Cardiac septum (tissue), 1 donor: ENCODE measurements around the gene COL4A1. TPM values are rescaled to one million over a fixed set of nuclear protein-coding genes. Genes with fewer than 3 reads are reported as not detected.

Experiments
- DNase-seq: peaks from one replicate; pipeline ENCODE4 v3.0.0-alpha.2; 2020; ENCODE audit warnings: low spot score
- intact Hi-C: fragments of 100-400 bp; cut with DNase I; formaldehyde crosslinking; loops from one replicate; pipeline ENCODE4 v1.14.0; 2022
- total RNA-seq: library from RNA; stranded (reverse); fragmentation: NEBNext Ultra II Directional; extraction: Animal tissue kit (Norgen Biotek cat#: 25700); gene quantifications from one replicate; pipeline ENCODE4 v1.2.1, GENCODE V29; 2021
- donor health status: DM: no; HTN: no; CAD: no.

COL4A1 gene
- total RNA-seq, 1 donor from 2014 or later, result 196 TPM

DNA sequence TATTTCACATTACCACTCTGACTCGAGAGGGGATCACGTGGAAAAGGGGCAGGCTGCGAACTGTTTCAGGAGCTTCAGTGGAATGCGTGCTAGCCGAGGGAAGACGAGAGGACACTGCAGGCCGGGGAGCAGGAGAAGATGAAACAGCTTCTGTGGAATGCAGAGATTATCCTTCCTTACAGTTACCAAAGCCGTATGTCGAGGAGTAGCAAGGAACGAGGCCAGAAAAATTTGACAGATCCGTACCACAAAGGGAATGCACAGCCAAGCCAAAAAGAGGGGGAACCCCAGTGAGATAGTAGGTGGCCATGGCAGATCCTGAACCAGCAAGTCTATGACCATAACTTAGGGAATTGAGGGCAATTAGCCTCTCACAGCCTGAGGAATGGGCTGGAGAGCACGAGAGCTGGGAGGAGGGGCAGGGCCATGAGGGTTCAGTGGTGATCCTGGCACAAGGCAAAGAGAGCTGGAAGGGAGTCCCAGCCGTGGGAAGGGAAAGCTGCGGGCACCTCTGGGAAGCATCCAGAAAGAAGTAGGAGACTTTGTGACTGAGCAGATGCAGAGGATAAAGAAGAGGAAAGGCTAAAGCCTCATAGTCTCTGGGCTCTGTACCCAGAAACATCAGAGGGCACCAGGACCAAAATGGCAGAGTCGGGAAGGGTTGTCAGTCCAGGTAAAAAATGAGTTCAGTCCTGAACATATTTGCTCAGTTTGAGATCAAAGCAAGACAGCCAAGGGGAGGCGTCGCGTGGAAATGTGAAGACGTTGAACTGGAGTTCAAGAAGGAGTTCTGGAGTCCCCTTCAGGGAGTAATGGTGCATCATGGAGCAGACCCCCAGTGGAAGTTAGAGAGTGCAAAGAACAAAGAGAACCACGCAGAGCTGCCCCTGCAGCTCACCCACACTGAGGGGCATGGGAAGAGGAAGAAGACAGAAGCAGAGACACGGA lies 5.1 kb downstream of the COL4A1 start:
- intact Hi-C loops, result loop anchor here (5.0 kb wide), 1 partner anchor 35 kb away; no protein-coding TSS in a partner anchor
- no peak for DNase-seq

GRCh38 chr13:110301083-110301482 lies 5.9 kb downstream of the COL4A1 start:
- intact Hi-C loops, result loop anchor here (5.0 kb wide), 1 partner anchor 34 kb away; no protein-coding TSS in a partner anchor
- DNase-seq, result no peak

DNA sequence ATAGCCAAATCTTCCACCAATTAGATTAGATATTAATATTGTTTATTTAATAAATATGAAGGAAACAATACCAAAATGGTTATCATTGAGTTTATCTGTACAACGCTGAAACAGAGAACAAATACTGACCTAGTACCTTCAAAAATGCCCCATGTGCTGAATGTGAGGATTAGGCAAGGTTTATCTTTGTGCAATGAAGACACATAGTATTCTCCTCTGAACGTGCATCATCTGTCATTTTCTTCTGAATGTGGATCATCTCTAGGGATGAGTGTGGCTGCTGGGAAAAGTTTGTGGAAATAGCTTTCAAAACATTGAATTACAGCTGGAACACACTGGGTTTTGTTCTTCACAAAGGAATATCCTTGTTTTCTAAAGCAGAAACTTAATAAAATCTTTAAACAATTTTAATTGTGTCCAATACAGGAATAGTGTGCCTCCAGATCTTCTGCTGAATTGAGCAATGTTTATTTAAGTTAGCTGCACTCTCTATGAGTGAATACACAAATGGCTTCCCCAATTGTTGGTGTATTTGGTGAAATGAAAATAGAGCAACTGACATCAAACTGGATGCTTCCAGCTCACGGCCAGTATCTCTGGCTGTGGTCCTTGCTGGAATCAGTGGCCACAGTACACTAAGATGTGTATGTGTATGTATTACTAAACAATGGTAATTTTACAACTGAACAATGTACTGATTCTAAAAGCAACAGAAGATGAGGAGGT lies 6.7 kb downstream of the COL4A1 start:
- DNase-seq, result no peak
- intact Hi-C loops, result loop anchor here (5.0 kb wide), 1 partner anchor 33 kb away; no protein-coding TSS in a partner anchor

DNA sequence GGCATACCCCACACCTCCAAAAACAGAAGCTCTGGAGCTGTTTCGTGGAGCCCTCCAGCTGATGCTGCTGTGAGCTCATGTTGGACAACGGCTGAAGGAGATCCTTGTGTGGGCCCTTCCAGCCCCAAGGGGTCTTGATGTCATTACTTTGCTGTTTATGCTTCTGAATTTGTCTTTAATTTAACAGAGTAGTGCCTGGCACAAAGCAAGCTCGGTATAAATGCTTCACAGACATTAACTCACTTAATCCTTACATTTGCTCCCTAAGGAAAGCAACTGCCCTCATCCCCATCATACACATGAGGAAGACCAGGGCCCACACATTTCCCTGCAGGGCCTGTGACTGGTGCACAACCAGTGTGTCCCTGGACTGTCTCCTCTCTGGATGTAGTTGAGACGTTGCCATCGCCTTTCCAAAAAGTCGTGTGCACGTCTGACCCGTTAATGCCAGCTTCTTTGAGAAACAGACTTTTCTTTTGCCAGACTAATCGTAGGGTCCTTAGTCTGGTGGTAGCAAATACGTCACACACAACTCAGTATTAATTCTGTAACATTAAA lies 7.6 kb downstream of the COL4A1 start:
- intact Hi-C loops, result no loop called here

GRCh38 chr13:110298505-110299282 lies 8.3 kb downstream of the COL4A1 start:
- intact Hi-C loops, result no loop called here
- no peak for DNase-seq

More for the DNA sequence above, 7.6 kb downstream of the COL4A1 start:
- no peak for DNase-seq

DNA sequence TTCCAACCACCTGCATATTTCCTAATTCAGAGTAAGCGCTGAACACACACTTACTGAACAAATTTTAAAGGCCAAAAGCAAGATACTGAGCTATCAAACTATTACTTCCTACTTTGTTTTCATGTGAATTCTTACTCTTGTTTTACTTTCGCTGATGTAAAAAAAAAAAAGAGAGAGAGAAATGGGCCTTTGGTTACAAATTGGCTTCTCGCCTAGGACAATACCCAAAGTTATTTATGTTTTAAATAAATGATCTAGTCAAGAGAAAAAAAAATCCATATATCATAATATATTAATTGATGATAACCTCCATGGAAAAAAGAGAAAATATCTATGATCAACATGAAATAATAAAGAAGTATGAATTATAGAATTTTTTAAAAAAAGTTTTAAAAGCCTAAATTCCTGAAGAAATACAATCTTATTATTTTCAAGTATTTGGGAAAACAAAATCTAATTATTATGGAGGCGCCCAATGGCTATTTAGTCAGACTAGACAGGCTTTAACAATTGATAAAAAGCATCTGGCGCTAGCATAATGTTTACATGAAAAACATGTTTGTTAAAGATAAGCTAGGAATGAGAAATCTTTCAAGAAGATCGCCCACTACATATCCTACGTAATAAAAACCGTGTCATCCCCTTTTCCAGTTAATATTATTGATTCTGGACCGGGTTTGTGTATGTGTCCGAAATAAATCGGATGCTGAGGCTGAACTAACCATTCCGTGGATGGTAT lies 9.0 kb downstream of the COL4A1 start:
- intact Hi-C loops, result no loop called here
- DNase-seq, result no peak

GRCh38 chr13:110297011-110297410 lies 9.9 kb downstream of the COL4A1 start:
- no peak for DNase-seq
- intact Hi-C loops, result no loop called here

GRCh38 chr13:110294622-110295021 lies 12.3 kb downstream of the COL4A1 start:
- intact Hi-C loops, result no loop called here
- no peak for DNase-seq

DNA sequence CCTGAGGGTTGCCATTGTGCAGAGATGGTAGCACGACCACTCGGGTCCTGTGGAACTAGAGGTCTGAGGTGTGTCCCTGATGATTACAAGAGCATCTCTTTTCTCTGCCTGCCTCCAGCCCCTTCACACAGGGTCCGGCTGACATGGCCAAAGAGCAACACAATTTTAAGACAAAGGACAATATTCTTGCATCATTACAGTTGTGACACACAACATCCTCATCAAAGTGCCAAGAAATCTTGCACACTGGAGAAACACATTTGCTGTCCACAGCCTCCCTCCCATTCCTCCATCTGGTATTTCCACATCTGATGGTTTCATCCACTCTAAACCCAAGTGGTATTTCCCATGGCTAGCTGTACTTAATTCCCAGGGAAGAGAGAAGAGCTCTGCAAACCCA lies 12.8 kb downstream of the COL4A1 start:
- intact Hi-C loops, result no loop called here
- DNase-seq, result no peak

DNA sequence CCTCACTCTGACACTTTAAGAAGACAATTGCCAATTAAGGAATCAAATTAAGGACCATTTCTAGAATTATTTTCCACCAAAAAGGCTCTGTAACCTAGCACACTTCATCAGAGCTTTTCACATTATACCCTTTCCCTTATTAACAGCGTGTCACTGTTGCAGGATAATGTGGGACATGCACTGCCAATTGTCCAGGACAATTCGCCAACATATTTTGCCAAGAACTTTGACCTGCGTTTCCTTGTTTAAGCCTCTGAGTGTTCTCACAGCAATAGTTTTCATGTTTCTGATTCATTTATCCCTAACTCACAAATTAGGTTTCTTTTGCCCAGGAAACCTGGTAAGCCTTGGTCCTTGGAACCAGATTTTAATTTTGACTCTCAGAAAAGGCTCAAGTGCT lies 13.3 kb downstream of the COL4A1 start:
- intact Hi-C loops, result no loop called here
- DNase-seq, result no peak

- intact Hi-C loops, result no loop called here
- no peak for DNase-seq
These were observed 13.9 kb downstream of the COL4A1 start for GRCh38 chr13:110293037-110293436.

- intact Hi-C loops, result no loop called here
- DNase-seq, result no peak
These were observed 15.7 kb downstream of the COL4A1 start for GRCh38 chr13:110291286-110291685.

GRCh38 chr13:110290826-110291225 lies 16.1 kb downstream of the COL4A1 start:
- DNase-seq, result no peak
- intact Hi-C loops, result no loop called here

GRCh38 chr13:110290153-110290552 lies 16.8 kb downstream of the COL4A1 start:
- intact Hi-C loops, result no loop called here
- DNase-seq, result no peak

- intact Hi-C loops, result no loop called here
- DNase-seq, result no peak
These were observed 17.3 kb downstream of the COL4A1 start for GRCh38 chr13:110289661-110290060.

DNA sequence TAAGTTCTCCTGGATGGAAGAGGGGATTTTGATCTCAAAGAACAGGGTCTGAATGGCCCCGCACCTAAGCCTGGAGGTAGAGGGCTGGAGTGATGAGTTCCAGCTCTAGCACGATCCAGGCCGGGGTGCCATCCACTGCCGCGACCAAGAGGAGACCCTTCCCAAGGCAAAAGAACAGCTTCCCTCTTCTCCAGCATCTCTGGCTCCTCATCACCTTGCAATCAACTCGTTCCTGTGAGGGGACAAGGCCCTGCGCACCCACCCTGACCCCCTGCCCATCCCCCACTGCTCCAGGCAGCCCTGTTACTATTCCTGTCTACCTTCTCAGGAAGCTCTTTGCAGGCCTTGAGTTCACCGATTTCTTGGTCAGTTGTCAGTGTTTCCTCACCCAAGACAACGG lies 17.8 kb downstream of the COL4A1 start:
- intact Hi-C loops, result no loop called here
- DNase-seq, result no peak

DNA sequence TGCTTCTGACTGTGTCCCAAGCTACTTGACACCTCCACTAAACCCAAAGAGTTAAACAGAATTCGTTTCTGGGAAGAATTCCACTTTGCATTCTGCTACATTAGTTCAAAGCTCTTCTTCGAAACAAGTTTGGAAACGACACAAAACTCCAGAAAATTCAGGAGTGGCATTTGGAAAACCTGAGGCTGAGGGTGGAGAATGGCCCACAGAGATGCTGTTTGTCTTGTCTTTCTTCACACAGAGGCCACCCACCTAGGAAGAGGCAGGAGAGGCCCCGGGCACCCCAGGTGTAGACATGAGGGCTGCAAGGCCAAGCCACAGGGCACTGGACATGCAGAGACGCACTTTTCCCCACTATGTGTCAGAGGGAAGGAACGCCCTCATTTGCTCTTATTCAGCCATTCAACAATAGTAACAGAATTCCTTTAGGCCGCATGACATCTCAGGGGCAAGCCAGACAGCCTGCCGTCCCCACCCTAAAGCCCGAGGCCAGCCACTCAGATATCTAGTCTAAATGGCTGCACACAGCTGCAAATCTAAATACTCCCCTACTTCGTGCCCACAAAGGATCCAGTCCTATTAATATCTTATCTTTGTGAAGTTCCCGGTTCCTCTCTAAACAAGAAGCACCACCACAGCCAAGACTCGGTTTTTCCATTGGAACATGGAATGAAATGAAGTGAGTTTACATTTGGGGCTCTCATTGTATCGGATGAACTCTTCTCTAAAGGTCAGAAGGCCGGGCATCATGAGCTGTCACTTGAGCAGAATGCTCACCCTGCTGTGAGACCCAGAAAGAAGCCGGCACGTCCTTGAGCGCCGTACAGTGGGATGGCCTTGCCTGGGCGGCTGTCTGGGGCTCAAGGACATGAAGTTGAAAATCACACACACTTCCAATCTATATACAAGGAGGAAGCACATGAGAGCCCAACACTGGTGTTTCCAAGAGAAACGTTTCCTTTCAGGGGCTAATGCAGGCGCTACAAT lies 19.8 kb downstream of the COL4A1 start:
- DNase-seq, result no peak
- intact Hi-C loops, result no loop called here
